WTC11 (cell line): ENCODE results near the gene RNF135.

Source experiments
- FOXP1 ChIP-seq: sonication (generic); formaldehyde crosslinking; IDR thresholded peaks from 2 replicates; pipeline ENCODE4 v1.8.0; 2022; ENCODE audit warnings: missing genetic modification reagents, mild to moderate bottlenecking, moderate library complexity, borderline replicate concordance
- TF ChIP-seq, protein P1 (sequence below): fragments of 200-600 bp; IDR thresholded peaks from 2 replicates; pipeline ENCODE4 v1.8.0; 2022; ENCODE audit warnings: antibody characterized with exemption
- TF ChIP-seq, protein P2 (sequence below): sonication (generic); formaldehyde crosslinking; conservative IDR thresholded peaks from 2 replicates; pipeline ENCODE4 v1.8.1; 2022; ENCODE audit warnings: mild to moderate bottlenecking, missing genetic modification reagents

DNA sequence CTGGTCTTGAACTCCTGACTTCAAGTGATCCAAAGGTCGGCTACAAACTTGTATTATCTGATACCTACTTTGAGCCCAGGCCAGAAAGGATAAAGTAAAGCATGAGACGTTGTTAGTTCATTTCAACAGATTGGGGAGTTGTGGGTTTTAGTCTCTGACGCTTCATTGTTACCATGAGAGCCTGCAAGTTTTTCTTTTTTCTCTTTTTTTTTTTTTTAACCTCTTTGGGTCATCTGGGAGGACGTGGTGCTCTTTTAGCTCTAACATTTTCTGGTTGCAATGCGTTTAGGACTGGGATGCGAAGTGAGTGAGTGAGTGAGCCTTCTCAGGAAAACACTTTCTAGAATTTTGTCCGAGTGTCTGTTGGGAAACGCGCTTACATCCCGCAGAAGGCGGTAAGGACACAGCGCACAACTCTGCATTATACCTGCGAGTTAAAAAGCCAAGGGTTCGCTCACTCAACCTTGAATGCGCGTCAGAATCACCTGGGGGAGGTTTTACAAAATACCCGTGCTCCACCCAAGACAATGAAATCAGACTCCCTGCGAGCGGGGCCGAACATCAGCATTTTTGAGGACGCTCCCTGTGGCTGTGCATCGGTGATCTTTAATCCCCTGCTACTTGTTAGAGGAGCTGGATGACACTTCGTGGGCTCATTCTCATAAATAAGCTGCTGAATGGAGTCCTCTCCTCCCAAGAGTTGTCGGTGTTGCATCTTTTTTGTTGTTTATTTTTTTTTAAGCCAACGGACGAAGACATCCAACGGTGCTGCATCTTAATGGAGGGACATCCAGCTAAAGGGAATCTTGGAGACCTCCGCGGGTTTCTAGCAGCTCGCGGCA is 629 bp upstream of the RNF135 start:
- TF ChIP-seq, protein P1, sequence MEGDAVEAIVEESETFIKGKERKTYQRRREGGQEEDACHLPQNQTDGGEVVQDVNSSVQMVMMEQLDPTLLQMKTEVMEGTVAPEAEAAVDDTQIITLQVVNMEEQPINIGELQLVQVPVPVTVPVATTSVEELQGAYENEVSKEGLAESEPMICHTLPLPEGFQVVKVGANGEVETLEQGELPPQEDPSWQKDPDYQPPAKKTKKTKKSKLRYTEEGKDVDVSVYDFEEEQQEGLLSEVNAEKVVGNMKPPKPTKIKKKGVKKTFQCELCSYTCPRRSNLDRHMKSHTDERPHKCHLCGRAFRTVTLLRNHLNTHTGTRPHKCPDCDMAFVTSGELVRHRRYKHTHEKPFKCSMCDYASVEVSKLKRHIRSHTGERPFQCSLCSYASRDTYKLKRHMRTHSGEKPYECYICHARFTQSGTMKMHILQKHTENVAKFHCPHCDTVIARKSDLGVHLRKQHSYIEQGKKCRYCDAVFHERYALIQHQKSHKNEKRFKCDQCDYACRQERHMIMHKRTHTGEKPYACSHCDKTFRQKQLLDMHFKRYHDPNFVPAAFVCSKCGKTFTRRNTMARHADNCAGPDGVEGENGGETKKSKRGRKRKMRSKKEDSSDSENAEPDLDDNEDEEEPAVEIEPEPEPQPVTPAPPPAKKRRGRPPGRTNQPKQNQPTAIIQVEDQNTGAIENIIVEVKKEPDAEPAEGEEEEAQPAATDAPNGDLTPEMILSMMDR: no peak
- no peak for TF ChIP-seq FOXP1 (CRISPR knock-in tag)
- TF ChIP-seq, protein P2, sequence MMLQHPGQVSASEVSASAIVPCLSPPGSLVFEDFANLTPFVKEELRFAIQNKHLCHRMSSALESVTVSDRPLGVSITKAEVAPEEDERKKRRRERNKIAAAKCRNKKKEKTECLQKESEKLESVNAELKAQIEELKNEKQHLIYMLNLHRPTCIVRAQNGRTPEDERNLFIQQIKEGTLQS (CRISPR knock-in tag): no peak
